ENCODE data around the gene HEATR9. TPM values are rescaled to one million over a fixed set of nuclear protein-coding genes. Genes with fewer than 3 reads are reported as not detected.

The HEATR9 gene, protein sequence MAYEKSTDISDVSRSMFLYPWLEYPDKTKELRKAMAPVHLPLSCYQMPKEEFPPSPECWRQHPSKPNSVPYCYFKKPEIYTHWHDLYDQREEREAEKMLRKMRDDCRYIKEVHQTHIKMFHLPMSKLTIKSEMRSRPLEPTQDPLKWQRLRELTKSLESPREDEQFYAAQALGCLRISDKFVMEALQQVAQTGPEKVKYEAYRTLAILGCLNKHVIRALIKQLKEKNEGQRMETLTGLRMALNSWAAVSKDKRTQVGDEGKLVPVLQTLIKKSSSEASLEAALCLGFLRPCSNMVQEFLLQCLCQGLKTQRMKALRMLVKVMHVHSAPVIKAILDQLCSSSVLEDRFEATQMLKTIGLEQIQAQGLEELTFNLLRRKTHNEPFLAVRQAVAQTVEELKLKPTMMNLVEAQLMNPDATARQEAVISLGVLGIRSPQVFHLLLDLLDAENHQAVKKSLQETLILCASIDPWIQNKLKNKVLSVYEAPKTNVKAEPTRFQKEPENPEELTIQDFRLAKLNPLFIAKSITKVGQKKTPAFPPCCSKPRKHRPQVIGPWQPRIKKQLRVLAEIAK
- total RNA-seq (not detected), polyA plus RNA-seq (not detected)

DNA sequence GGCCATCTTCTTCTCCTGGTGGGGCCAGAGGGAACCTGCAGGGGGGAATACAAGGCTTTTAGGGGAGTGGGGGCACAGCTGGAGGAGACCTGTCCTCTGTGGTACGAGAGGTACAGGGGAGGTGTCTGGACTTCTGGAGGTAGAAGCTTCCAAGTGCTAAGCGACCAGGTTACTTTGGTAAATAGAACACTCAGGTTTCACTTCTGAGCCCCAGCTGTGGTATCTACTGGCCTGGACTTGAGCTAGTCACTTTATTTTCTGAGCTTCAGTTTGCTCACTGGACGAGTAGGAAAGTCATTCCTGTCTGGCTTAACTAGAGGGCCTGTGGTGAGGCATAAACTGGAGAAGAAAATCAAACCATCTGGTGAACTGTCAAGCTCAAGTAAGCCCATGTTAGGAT, at the start of gene HEATR9:
Gene HEATR9 (minus strand): TSS at position 155 of the 400 bp plus-strand sequence. CDS start 149 bp downstream, at position 6.
- Mint-ChIP-seq H3K36me3 (no peaks in the 10 kb centered on the region), H3K27me3 (no peaks in the 10 kb centered on the region), H3K9me3 (no peaks in the 10 kb centered on the region), H3K27ac (peak within 1 kb of the TSS in 1 of 3 donors; percentile 32), H3K4me3 (no peak within 1 kb of the TSS), H3K4me1 (peaks cover 0 to 8% (median 1%) of the 10 kb centered on the region in 4 donors)
- H3K4me3 ChIP-seq (ENCODE audit: low read depth, low read length): no peak within 1 kb of the TSS
- no peaks in the 10 kb centered on the region for H3K36me3 ChIP-seq (ENCODE audit: control insufficient read depth, insufficient read depth, low read length)
- no peaks in the 10 kb centered on the region for H3K4me1 ChIP-seq (ENCODE audit: control insufficient read depth, insufficient read depth, low read length, poor library complexity, severe bottlenecking)
- DNase-seq (no peak), ATAC-seq (ENCODE audit: low read depth in 2 of 2) (no peak)
- no peak within 1 kb of the TSS for H3K27ac ChIP-seq (ENCODE audit: insufficient read depth, low read length, poor library complexity, severe bottlenecking)
- H3K9me3 ChIP-seq (ENCODE audit: control insufficient read depth in 2 of 2, low read length in 2 of 2): no peaks in the 10 kb centered on the region
- H3K27me3 ChIP-seq (ENCODE audit: control insufficient read depth, insufficient read depth, low read length): no peaks in the 10 kb centered on the region

DNA sequence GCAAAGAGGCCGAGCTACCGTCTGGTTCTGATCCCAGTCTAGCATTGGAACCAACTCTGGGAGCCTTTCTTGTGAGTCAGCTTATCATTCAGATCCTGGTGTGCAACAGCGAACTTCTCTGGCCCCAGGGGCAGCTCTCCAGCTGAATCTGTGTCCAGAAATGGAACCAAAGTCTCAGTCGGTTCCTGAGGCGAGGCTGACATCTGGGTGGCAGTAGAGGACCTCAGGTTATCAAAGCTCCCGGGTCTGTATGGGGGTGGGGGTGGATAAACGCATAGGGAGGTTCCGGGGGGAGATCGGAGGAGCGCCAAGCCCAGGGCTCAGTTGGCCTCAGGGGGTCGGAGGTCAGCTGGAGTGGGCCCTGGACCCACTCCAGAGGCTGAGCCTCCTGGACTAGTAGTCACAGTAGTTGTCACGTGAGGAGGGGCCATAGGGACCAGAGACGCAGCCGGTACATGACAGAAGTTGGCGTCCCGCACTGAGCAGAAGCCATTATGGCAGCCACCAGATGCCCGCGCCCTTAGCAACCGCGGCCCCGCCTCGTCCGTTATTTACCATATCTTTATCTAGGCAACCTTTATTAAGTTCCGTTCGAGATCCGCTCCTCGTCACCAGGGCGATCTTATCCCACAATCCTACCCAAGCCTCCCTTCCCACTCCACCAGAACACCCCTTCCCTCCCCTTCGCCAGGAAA, 49.0 kb upstream of the HEATR9 start:
- Histone ChIP-seq H3K4me1 (ENCODE audit: control insufficient read depth, insufficient read depth, low read length, poor library complexity, severe bottlenecking) (no peaks in the 10 kb centered on the region), H3K4me3 (ENCODE audit: low read depth, low read length) (no peak overlapping the region), H3K27ac (ENCODE audit: insufficient read depth, low read length, poor library complexity, severe bottlenecking) (no peak overlapping the region), H3K27me3 (ENCODE audit: control insufficient read depth, insufficient read depth, low read length) (no peaks in the 10 kb centered on the region), H3K36me3 (ENCODE audit: control insufficient read depth, insufficient read depth, low read length) (no peaks in the 10 kb centered on the region), H3K9me3 (ENCODE audit: control insufficient read depth in 2 of 2, low read length in 2 of 2) (no peaks in the 10 kb centered on the region)
- Mint-ChIP-seq H3K9me3 (no peaks in the 10 kb centered on the region), H3K27ac (peak overlapping the region in 1 of 3 donors; percentile 54), H3K36me3 (no peaks in the 10 kb centered on the region), H3K4me3 (no peak overlapping the region), H3K4me1 (peaks cover 0 to 7% (median 1%) of the 10 kb centered on the region in 4 donors), H3K27me3 (no peaks in the 10 kb centered on the region)
- DNase-seq: no peak
- ATAC-seq (ENCODE audit: low read depth in 2 of 2): no peak

DNA sequence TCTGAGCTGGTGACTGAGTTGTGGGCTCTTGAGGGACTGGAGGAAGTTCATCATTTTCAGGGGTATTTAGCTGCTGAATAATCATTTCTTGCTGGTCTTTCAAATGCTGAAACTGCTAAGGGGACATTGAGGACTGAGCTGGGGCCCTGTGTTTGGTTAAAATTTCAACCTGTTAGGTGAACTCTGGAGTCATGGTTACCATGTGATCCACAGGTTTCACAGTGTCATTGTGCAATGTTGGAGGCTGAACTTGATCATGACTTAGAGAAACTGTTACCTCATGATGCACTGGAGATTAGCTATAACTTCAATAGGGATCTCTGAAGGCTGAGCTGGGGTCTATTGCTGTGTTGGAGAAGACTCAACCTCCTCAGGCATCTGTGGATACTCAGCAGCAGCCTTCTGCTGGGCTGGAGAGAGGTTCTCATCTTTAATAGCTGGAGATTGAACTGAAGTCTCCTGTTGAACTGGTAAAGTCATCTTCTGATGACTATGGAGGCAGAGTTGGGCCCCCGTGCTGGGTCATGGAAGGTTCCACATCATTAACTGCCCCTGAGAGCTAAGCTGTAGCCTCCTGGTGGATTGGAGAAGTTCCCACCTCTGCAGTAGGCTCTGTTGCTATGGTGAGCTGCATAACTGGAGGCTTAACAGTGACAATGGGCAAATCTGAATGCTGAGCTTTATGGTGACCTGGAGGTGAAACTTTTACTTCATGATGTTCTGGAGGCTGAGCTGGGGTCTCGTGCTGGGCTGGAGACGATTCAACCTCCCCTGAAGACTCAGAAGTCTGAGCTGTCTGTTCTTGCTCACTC, 46.7 kb upstream of the HEATR9 start:
- ATAC-seq (ENCODE audit: low read depth in 2 of 2): no peak

DNA sequence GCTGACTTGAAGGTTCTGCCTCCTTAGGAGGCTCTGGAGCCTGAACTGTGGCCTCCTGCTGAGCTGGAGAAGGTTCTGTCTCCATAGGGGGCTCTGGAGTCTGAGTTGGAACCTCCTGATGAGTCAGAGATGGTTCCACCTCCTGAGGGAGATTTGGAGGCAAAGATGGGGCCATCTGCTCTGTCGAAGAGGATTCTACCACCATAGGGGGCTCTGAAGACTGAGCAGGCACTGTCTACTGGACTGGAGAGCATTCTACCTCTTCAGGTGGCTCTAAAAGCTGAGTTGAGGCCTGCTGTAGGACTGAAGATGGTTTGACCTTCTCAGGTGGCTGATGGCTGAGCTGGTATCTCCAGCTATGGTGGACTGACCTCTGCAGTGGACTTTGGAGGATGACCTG, 45.7 kb upstream of the HEATR9 start:
- H3K4me3 Mint-ChIP-seq: no peak overlapping the region
- H3K36me3 ChIP-seq (ENCODE audit: control insufficient read depth, insufficient read depth, low read length): no peaks in the 10 kb centered on the region
- no peaks in the 10 kb centered on the region for H3K9me3 ChIP-seq (ENCODE audit: control insufficient read depth in 2 of 2, low read length in 2 of 2)
- ATAC-seq (ENCODE audit: low read depth in 2 of 2): no peak
- no peaks in the 10 kb centered on the region for H3K27me3 ChIP-seq (ENCODE audit: control insufficient read depth, insufficient read depth, low read length)
- no peaks in the 10 kb centered on the region for H3K27me3 Mint-ChIP-seq
- no peak overlapping the region for H3K4me3 ChIP-seq (ENCODE audit: low read depth, low read length)
- H3K36me3 Mint-ChIP-seq: no peaks in the 10 kb centered on the region
- H3K27ac Mint-ChIP-seq: no peak overlapping the region
- no peak overlapping the region for H3K27ac ChIP-seq (ENCODE audit: insufficient read depth, low read length, poor library complexity, severe bottlenecking)
- DNase-seq: no peak
- H3K4me1 Mint-ChIP-seq: no peaks in the 10 kb centered on the region
- no peaks in the 10 kb centered on the region for H3K9me3 Mint-ChIP-seq
- no peaks in the 10 kb centered on the region for H3K4me1 ChIP-seq (ENCODE audit: control insufficient read depth, insufficient read depth, low read length, poor library complexity, severe bottlenecking)

More for the DNA sequence above, 46.7 kb upstream of the HEATR9 start:
- H3K27ac Mint-ChIP-seq: no peak overlapping the region
- Histone ChIP-seq H3K4me3 (ENCODE audit: low read depth, low read length) (no peak overlapping the region), H3K36me3 (ENCODE audit: control insufficient read depth, insufficient read depth, low read length) (no peaks in the 10 kb centered on the region), H3K9me3 (ENCODE audit: control insufficient read depth in 2 of 2, low read length in 2 of 2) (no peaks in the 10 kb centered on the region), H3K27ac (ENCODE audit: insufficient read depth, low read length, poor library complexity, severe bottlenecking) (no peak overlapping the region), H3K4me1 (ENCODE audit: control insufficient read depth, insufficient read depth, low read length, poor library complexity, severe bottlenecking) (no peaks in the 10 kb centered on the region), H3K27me3 (ENCODE audit: control insufficient read depth, insufficient read depth, low read length) (no peaks in the 10 kb centered on the region)
- peaks cover 0 to 7% (median 1%) of the 10 kb centered on the region in 4 donors for H3K4me1 Mint-ChIP-seq
- no peaks in the 10 kb centered on the region for H3K9me3 Mint-ChIP-seq
- no peaks in the 10 kb centered on the region for H3K36me3 Mint-ChIP-seq
- H3K27me3 Mint-ChIP-seq: no peaks in the 10 kb centered on the region
- H3K4me3 Mint-ChIP-seq: no peak overlapping the region
- DNase-seq: no peak

DNA sequence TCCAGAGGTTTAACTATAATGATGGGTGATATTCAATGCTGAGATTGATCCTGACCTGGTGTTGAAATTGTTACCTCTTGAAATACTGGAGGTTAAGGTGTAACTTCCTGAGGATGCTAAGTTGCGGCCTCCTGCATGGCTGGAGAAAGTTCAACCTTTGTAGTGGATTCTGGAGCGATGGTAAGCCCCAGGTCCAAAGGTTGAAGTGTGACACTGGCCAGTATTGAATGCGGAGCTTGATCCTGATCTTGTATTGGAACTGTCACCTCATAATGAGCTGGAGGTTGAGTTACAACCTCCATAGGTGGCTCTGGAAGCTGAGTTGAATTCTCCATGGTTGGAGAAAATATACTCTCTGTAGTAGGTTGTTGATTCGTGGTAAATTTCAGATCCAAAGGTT, 44.9 kb upstream of the HEATR9 start:
- Histone ChIP-seq H3K36me3 (ENCODE audit: control insufficient read depth, insufficient read depth, low read length) (no peaks in the 10 kb centered on the region), H3K4me1 (ENCODE audit: control insufficient read depth, insufficient read depth, low read length, poor library complexity, severe bottlenecking) (no peaks in the 10 kb centered on the region), H3K27ac (ENCODE audit: insufficient read depth, low read length, poor library complexity, severe bottlenecking) (no peak overlapping the region), H3K9me3 (ENCODE audit: control insufficient read depth in 2 of 2, low read length in 2 of 2) (no peaks in the 10 kb centered on the region), H3K4me3 (ENCODE audit: low read depth, low read length) (no peak overlapping the region), H3K27me3 (ENCODE audit: control insufficient read depth, insufficient read depth, low read length) (no peaks in the 10 kb centered on the region)
- Mint-ChIP-seq H3K27ac (no peak overlapping the region), H3K27me3 (no peaks in the 10 kb centered on the region), H3K4me1 (no peaks in the 10 kb centered on the region), H3K9me3 (no peaks in the 10 kb centered on the region), H3K36me3 (no peaks in the 10 kb centered on the region), H3K4me3 (no peak overlapping the region)
- no peak for DNase-seq
- ATAC-seq (ENCODE audit: low read depth in 2 of 2): no peak

DNA sequence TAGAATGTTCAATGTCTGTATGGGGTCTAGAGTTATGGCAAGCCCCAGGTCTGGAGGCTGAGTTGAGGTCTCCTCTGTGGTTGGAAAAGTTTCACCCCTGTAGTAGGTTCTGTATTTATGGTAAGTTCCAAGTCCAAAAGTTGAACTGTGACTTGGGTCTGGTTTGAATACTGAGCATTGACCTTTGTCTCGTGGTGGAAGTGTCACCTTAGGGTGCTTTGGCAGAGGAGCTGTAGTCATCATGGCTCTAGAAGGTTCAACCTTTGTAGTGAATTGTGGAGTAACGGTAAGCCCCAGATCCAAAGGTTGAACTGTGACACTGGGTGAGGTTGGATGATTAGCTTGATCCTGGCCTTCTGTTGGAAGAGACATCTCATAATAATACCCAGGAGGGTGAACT, 44.3 kb upstream of the HEATR9 start:
- Mint-ChIP-seq H3K36me3 (no peaks in the 10 kb centered on the region), H3K27me3 (no peaks in the 10 kb centered on the region), H3K9me3 (no peaks in the 10 kb centered on the region), H3K4me3 (no peak overlapping the region), H3K4me1 (no peaks in the 10 kb centered on the region), H3K27ac (no peak overlapping the region)
- DNase-seq: no peak
- no peak for ATAC-seq (ENCODE audit: low read depth in 2 of 2)
- no peak overlapping the region for H3K4me3 ChIP-seq (ENCODE audit: low read depth, low read length)
- H3K27me3 ChIP-seq (ENCODE audit: control insufficient read depth, insufficient read depth, low read length): no peaks in the 10 kb centered on the region
- no peaks in the 10 kb centered on the region for H3K36me3 ChIP-seq (ENCODE audit: control insufficient read depth, insufficient read depth, low read length)
- no peaks in the 10 kb centered on the region for H3K4me1 ChIP-seq (ENCODE audit: control insufficient read depth, insufficient read depth, low read length, poor library complexity, severe bottlenecking)
- no peaks in the 10 kb centered on the region for H3K9me3 ChIP-seq (ENCODE audit: control insufficient read depth in 2 of 2, low read length in 2 of 2)
- no peak overlapping the region for H3K27ac ChIP-seq (ENCODE audit: insufficient read depth, low read length, poor library complexity, severe bottlenecking)

DNA sequence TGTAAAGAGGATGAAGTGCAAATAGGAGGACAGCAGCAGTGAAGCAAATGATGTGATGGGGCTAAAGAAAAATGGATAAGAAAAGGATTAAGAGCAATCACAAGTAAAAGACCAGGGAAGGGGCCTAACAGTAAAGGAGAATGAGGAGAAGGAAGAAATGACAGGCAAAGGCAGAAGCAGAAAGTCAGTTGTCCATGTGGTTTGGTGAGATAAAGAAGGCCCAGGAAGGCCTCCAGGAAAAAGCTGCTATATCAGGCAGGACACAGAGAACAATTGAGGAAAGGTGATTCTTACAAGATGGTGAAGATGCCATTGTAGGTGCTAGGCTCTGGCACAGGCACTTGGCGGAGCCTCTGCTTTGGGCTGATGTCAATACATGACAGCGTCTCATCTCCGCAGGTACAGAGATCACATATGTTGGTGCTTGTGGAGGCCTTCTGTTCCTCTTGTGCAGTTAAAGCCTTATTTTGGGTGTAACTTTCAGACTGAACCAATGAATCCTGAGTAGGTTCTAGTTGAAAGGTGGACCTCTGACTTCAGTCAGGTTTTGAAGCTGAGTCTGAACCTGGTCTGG, 43.7 kb upstream of the HEATR9 start:
- H3K36me3 ChIP-seq (ENCODE audit: control insufficient read depth, insufficient read depth, low read length): no peaks in the 10 kb centered on the region
- ATAC-seq (ENCODE audit: low read depth in 2 of 2) (no peak), DNase-seq (no peak)
- Mint-ChIP-seq H3K27ac (no peak overlapping the region), H3K27me3 (no peaks in the 10 kb centered on the region), H3K4me3 (no peak overlapping the region), H3K9me3 (no peaks in the 10 kb centered on the region), H3K4me1 (no peaks in the 10 kb centered on the region), H3K36me3 (no peaks in the 10 kb centered on the region)
- no peaks in the 10 kb centered on the region for H3K9me3 ChIP-seq (ENCODE audit: control insufficient read depth in 2 of 2, low read length in 2 of 2)
- no peaks in the 10 kb centered on the region for H3K4me1 ChIP-seq (ENCODE audit: control insufficient read depth, insufficient read depth, low read length, poor library complexity, severe bottlenecking)
- H3K27ac ChIP-seq (ENCODE audit: insufficient read depth, low read length, poor library complexity, severe bottlenecking): no peak overlapping the region
- H3K4me3 ChIP-seq (ENCODE audit: low read depth, low read length): no peak overlapping the region
- H3K27me3 ChIP-seq (ENCODE audit: control insufficient read depth, insufficient read depth, low read length): no peaks in the 10 kb centered on the region
